DMS79 treated with DMSO at 0.1 percent for 48 hours (cell line): ENCODE results near the gene CD2AP.

ENCODE experiments used
- DNase-seq: peaks from one replicate; lab custom pipeline; 2025; lab: John Stamatoyannopoulos, UW

Gene CD2AP

DNA sequence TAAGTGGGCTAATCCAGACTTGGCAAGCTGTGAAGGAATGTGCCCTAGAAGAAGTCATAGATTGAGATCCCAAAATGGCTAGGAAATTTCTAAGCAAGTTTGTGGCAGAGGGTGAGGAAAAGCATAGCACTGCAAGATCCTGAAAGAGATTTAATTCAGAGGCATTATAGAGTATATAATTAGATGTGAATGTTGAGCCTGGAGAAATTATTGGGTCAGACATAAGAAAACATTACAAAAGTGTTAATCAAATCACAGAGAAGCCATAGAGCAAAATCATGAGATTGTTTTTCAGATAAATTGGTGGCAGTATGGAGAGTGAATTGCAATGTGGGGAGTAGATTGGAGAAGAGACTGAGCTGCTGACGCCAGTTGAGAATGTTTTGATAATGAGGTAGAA is 90.0 kb downstream of the CD2AP start:
- DNase-seq, result no peak

DNA sequence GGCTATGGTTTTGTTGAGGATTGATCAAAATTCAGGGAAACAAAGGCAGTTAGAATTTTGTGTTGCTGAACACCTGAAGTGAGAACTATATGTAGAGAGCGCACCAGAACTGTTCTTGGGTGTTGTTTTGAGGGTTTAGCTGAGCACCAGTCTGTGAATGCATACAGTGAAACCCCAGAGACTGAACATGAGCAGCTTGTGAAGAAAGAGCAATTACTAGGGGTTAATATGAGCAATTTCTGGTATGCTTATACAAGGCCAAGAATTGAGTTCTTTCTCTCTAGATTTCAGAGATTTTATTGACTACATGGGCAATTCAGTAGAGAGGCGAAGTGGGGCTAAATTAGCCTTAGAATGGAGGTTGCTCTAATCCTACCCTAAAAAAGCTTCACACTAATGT is 93.9 kb downstream of the CD2AP start:
- DNase-seq, result no peak

DNA sequence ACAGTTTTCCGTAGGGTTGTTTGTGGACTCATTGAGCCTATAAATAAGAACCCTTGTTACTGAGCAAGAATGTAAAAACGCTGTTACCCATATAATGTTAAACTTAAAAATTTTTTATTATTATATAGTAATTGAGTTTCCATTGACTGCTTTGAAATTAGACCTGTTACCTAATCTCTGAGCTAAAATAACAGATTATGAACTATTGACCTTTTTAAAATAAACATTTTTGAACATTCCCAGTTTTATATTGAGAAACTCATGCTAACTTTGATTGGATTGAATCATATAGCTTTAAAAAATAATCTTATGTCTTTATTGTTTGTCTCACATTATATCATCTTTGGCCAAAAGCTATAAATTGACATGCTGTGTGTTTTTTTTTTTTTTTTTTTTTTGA is 95.5 kb downstream of the CD2AP start:
- DNase-seq, result no peak

DNA sequence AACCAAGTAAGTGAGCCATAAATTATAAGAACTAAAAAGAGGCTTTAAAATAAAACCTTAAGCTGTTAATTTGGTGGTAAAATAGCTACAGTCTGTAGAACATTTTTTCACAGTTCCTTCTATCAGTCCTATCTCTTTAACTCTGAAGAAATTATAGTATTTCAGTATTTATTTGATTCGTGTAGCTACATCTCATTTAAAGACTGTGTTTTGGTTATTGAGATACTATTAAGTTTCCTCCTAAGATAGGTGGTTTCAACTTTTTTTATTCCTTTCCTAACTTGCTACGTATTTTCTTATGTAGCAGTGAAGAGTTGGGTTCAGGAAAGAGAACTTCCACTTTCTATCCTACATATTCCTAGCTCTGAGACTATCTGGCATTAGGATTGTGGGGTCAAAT is 97.2 kb downstream of the CD2AP start:
- DNase-seq, result no peak

DNA sequence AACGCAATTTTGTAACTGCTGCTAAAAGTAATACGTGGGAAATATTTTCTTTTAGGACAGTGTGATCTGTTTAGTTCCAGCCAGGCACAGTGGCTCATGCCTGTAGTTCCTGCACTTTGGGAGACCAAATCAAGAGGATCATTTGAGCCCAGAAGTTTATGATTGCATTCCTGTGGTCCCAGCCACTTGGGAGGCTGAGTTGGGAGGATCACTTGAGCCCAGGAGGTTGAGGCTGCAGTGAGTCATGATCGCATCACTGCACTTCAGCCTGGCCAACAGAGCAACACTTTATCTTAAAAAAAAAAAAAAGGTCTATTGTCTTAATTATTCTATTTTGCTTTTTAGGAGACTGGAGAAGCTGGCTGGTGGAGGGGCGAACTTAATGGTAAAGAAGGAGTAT is 101.5 kb downstream of the CD2AP start:
- no peak for DNase-seq

DNA sequence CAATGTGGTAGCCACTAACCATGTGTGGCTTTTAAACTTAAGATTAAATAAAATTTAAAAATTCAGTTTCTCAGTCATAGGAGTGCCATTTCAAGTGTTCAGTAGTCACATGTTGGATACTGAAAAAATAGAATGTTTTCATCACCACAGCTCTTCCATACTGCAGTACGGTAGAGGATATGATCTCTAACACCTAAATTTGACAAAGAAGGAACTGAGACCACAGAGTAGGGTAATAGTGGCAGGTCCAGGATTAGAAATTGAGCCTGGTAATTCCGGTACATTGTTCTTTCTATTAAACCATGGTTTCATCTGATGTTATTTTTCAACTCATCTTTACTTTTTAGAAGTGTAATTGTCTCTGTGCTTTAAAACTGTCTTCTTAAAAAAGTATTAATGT is 104.0 kb downstream of the CD2AP start:
- DNase-seq, result no peak

DNA sequence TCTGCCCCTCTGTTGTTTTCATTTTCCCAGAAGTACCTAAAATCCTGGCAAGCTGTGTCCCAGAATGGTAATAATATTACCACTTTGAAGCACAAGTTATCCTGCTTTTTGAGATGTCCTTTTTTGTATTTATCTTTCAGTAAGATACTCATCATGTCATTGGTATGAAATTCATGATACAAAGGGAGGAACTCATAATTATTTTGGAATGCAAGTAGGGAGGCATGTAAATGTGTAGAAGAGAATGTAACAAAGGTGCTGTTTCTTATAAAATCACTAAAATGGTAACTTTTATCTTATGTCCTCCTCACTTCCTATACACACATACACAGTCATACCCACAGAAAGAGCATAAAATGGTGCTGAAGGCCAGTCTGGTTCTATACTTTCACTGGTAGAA is 109.9 kb downstream of the CD2AP start:
- no peak for DNase-seq

DNA sequence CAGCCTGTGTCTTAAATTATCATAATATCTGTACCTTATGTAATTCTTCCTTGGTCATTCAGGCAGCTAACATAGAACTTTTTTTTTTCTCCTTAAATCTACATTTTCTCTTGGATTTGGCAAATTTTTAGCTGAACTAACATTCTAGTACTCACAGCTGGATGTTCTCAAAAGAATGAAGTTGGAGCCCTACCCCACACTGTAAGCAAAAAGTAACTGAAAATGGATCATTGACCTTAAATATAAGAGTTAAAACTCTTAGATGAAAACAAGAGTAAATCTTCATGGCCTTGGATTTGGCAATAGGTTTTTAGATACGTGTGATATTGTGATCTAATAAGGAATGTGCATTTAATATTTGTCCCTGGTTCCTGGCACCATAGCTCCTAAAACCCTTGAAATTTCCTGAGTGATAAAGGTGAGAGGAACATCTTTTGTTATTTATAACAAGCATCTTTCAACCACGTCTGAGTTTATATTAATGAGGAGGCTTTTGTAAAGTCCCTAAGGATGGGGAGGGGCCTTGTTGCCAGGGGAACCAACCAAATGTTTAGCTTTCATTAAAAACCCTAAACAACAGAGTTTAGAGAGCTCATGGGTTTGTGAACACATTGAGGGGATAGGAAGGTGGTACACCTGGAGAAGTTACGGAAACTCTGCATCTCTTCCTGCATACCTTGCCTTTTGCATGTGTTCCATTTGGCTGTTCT is 114.7 kb downstream of the CD2AP start:
- no peak for DNase-seq

DNA sequence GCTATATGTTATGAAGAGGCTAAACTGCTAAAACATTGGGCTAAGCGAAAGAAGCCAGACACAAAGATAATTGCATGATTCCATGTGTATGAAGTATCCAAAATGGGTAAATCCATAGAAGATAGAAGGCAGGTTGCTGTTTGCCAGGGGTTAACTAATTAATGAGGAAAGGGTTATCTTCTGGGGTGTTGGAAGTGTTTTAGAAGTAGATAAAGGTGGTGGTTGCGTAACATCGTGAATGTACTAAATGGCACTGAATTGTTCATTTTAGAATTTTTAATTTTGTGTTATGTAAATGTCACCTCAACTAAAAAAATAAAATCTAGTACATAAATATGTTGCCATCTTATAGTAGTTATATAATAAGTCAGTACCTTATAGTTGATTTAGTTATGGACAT is 116.4 kb downstream of the CD2AP start:
- no peak for DNase-seq

DNA sequence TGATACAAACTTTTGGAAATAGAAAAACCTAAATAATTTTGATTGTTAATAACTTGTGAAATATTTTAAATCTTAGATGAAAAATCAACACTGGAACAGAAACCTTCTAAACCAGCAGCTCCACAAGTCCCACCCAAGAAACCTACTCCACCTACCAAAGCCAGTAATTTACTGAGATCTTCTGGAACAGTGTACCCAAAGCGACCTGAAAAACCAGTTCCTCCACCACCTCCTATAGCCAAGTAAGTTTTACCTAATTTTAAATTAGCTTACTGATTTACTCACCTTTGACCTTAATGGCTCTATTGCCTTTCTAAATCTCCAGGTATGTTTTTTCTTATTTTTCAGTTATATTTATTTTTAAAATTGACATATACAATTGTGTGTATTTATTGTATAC is 118.2 kb downstream of the CD2AP start:
- no peak for DNase-seq

DNA sequence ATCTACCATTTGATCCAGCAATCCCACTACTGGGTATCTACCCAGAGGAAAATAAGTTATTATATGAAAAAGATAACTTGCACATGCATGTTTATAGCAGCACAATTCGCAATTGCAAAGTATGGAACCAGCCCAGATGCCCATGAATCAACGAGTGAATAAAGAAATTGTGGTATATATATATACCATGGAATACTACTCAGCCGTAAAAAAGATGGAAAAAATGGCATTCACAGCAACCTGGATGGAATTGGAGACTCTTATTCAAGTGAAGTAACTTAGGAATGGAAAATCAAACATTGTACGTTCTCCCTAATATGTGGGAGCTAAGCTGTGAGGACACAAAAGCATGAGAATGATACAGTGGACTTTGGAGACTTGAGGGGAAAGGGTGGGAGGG is 120.8 kb downstream of the CD2AP start:
- DNase-seq, result no peak

DNA sequence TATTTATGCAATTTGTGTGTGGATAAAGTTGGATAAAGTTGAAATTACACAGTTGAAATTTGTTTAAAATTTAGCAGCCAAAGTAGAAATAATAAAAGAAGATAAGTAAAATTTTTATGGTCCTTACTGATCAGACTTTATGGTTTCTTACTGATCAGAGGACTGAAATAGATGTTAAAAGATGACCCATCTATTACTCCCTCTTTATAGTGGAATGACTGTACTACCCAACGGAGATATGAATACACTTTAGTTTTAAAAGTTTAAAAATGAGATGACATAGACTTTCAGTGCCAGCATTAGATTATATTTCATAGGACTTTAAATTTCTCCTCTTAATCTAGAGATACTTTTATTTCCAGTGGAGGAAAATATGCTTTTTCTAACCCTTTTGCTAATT is 121.9 kb downstream of the CD2AP start:
- no peak for DNase-seq

DNA sequence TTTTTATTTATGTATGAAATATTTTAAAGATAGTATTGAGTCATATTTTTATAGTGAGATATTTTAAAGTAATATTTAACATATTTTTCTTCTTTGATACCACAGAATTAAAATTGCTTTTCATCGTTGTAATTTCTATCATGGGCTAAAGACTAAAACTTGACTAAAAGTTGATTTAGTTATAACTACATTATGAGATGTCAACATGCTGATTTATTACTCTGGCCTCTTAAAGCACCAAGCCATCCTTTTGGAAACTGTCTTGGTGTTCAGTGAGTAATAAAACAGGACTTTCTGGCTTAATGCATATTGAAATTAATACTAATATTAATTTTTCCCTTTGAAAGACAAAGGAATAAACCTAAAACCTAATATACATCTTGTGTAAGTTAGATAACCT is 125.6 kb downstream of the CD2AP start:
- no peak for DNase-seq

DNA sequence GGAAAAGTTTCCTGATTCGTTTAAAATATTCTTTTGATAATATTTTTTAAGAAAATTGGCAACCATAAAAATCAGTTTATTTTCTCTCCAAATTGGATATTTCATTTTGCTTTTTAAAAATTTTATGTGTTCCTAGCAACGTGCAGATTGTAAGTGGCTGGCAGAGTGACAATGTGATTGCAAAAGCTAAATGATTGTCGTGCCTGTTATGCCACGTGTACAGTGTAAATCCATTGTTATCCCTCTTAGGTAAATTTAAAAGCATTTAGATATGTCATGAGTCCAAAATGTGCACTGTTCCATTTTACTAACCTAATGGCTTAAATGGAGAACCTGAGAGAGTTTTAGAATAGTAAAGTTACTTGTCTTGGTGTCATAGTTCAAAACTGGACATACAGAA is 126.4 kb downstream of the CD2AP start:
- DNase-seq, result no peak

DNA sequence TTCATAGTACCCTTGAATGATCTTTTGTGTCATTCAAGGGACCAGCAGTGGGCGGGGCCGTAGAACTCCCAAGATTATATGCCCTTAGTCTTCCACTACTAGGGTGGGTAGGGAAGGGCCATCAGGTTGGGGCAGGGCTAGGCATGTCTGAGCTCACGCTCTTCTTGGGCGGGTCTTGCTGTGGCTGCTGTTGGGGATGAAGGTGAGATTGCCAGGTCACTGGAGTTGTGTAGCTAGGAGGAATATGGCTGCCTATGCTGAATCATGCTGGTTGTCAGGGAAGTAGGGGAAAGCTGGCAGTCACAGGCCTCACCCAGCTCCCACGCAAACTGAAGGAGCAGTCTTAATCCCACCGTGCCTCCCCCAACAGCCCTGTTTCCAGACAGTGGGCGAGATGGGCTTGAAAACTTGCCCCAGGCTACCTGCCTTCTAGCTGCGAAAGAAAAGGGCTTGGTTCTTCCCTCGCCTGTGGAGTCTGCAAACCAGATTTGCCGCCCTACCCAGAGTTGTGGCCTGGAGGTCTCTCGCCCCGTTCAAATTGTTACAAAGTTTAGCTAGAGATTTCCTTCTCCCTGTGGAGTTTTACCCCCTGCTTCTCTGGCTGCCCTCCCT is 144.4 kb downstream of the CD2AP start:
- DNase-seq, result no peak

DNA sequence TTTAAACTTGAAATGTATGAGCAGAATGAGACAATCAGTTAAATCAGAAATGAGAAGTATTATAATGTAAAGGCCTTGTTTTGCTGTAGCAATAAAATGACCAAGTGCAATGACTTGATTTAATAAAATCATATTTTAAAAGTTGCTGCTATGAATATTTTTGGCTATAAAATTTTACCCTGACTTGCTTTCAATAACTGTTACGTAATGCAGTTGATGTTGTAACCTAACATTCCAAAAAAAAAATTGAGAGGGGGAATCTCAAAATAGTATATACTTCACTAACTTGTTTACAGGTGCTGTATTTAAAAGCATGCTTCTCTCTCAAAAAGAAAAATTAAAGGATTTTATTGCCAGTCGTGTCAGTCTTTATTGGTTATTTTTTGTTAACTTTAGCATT is 149.2 kb downstream of the CD2AP start:
- DNase-seq, result no peak

DNA sequence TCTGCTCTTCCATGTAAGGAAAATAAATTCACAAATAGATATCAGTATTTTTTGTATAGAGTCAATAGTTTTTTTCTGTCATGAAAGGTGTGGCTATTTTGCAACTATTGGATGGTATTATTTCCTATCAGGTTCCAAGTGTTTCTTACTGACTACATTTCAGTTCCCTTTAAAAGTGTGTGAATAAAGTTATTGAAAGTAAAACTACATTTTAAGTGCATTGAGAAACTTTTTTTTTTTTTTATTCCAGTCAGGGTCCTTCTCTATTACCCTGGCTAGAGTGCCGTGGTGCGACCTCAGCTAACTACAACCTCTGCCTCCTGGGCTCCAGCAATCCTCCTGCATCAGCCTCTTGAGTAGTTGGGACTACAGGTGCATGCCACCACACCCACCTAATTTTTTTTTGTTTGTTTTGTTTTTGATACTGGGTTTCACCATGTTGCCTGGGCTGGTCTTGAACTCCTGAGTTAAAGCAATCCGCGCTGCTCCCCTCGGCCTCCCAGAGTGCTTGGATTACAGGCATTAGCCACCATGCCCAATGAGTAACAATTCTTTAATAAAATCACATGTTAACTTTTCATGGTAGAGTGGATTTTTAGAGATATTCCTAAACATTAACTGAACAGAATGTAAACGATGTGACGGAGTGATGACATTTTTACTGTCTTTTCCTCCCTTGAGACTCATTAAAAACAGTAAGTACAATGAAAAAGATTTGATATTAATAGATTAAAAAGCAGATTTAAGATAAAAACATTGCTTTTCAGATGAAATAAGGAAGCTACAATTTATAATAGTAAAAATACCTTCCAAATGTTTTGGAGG is 151.1 kb downstream of the CD2AP start:
- no peak for DNase-seq

DNA sequence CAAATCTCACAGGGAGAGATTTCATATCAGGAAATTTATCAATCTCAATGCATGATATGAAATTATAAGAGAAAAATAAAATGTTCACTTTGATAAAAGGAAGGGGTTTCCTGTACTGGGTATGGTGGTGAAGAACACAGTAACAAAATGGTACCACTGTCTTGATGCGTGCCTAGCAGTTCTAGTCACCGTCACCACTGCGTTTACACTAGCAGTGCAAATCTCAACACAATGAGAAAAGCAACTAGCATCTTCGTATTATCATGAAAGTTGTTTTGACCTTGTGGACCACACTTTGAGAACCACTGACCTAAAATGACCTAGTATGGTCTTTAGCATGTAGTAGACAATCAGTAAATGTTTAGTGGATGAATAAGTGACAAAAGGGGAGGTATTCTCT is 152.4 kb downstream of the CD2AP start:
- no peak for DNase-seq

DNA sequence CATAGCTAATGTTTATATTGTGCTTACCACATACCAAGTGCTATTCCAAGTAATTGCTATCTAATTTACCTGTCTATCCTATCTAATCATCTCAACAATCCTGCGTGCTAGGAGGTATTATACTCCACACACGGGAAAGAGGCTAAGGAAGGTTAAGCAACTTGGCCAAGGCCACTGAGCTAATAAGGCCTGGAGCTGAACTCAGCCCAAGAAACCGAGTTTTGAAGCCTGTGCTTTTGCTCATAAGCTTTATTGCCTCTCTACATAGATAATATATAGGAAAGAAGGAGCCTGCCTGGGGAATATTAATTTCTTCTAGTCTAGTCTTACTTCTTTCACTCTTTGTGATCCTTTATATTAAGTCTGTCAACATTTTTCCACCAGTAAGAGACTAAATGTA is 153.0 kb downstream of the CD2AP start:
- DNase-seq, result no peak

DNA sequence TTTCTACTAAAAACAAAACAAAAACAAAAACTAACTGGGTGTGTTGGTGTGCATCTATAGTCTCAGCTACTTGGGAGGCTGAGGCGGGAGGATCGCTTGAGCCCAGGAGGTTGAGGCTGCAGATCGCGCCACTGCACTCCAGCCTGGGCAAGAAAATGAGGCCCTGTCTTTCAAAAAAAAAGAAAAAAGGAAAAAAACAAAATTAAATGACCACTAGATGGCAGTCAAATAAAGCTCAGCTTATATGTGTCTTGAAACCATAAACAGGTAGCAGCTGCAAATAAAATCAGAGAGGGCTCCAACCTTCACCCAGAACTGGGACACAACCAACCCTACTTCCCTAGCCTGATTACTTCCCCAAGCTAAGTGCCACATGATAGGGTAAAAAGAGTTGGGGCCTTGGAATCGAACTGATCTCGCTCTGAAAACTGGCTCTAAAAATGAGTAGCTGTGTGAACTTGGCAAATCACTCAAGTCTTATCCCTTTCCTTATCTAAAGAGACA is 153.7 kb downstream of the CD2AP start:
- peak; percentile 3 for DNase-seq

DNA sequence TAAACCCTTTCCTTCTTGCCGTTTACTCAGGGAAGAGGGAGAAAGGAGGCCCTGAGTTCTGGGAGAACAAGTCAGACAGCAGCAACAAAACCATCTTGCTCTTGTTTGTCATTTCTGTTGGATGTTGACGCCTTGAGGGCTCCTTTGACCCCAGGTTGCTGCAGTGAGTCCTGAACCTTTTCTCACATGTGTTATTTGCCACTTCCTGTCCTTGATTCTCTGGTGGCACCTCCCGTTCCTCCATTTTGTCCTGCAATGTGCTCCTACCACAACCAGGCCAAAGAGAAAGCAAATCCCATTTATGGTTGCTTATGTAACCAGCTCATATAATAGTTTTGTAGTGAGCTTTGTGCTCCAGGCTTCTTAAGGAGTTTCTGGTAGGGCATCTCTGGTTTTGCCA is 154.2 kb downstream of the CD2AP start:
- DNase-seq, result no peak

DNA sequence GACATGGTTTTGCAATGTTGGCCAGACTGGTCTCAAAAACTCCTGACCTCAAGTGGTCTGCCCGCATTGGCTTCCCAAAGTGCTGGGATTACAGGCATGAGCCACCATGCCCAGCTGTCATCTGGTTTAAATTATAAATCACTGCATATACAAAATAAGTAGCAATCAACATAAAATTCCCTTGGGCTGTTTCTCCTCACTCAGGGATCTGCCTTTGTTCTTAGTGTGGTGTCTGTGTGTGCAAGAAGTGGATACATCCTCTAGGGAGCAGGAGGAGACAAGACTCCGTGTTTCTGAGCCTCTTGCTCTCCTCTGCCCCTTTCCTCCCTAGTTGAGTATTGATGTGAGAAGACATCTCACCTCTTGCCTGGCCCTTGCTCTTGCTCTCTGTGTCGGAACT is 155.6 kb downstream of the CD2AP start:
- no peak for DNase-seq
